WTC11 (cell line): ENCODE results near the gene HS6ST1.

Experiments
- ESRRA ChIP-seq: sonication (generic); formaldehyde crosslinking; IDR thresholded peaks from 2 replicates; pipeline ENCODE4 v1.8.1; 2022; ENCODE audit warnings: mild to moderate bottlenecking, missing genetic modification reagents, borderline replicate concordance
- KAT7 ChIP-seq: sonication (generic); formaldehyde crosslinking; IDR thresholded peaks from 2 replicates; pipeline ENCODE4 v1.8.1; 2023; ENCODE audit warnings: missing genetic modification reagents, mild to moderate bottlenecking, borderline replicate concordance
- ZNF121 ChIP-seq: sonication (generic); formaldehyde crosslinking; IDR thresholded peaks from 2 replicates; pipeline ENCODE4 v1.8.0; 2023; ENCODE audit warnings: missing genetic modification reagents
- ZNF263 ChIP-seq: sonication (generic); formaldehyde crosslinking; IDR thresholded peaks from 2 replicates; pipeline ENCODE4 v1.8.1; 2022; ENCODE audit warnings: low read depth, mild to moderate bottlenecking, moderate library complexity, missing genetic modification reagents
- ZNF416 ChIP-seq: fragments of 250-450 bp; sonication (Bioruptor Pico); IDR thresholded peaks from 2 replicates; pipeline ENCODE4 v1.9.0; 2021; ENCODE audit warnings: mild to moderate bottlenecking, inconsistent platforms
- TF ChIP-seq, protein P1 (sequence below): fragments of 200-600 bp; IDR thresholded peaks from 2 replicates; pipeline ENCODE4 v1.8.0; 2022; ENCODE audit warnings: antibody characterized with exemption
- TF ChIP-seq, protein P2 (sequence below): sonication (generic); formaldehyde crosslinking; IDR thresholded peaks from 2 replicates; pipeline ENCODE4 v1.8.1; 2023; ENCODE audit warnings: mild to moderate bottlenecking, missing genetic modification reagents, moderate library complexity
- TF ChIP-seq, protein P3 (sequence below): sonication (generic); formaldehyde crosslinking; IDR thresholded peaks from 2 replicates; pipeline ENCODE4 v1.8.1; 2022; ENCODE audit warnings: mild to moderate bottlenecking, missing genetic modification reagents, moderate library complexity, borderline replicate concordance

GRCh38 chr2:128317181-128317898 lies 1.3 kb downstream of the HS6ST1 start:
- TF ChIP-seq, protein P1, sequence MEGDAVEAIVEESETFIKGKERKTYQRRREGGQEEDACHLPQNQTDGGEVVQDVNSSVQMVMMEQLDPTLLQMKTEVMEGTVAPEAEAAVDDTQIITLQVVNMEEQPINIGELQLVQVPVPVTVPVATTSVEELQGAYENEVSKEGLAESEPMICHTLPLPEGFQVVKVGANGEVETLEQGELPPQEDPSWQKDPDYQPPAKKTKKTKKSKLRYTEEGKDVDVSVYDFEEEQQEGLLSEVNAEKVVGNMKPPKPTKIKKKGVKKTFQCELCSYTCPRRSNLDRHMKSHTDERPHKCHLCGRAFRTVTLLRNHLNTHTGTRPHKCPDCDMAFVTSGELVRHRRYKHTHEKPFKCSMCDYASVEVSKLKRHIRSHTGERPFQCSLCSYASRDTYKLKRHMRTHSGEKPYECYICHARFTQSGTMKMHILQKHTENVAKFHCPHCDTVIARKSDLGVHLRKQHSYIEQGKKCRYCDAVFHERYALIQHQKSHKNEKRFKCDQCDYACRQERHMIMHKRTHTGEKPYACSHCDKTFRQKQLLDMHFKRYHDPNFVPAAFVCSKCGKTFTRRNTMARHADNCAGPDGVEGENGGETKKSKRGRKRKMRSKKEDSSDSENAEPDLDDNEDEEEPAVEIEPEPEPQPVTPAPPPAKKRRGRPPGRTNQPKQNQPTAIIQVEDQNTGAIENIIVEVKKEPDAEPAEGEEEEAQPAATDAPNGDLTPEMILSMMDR, result no peak
- TF ChIP-seq ZNF416 (CRISPR knock-in tag), result no peak
- TF ChIP-seq ZNF263 (CRISPR knock-in tag), result no peak
- TF ChIP-seq ESRRA (CRISPR knock-in tag), result no peak
- TF ChIP-seq KAT7 (CRISPR knock-in tag), result no peak
- TF ChIP-seq ZNF121 (CRISPR knock-in tag), result no peak
- TF ChIP-seq, protein P2, sequence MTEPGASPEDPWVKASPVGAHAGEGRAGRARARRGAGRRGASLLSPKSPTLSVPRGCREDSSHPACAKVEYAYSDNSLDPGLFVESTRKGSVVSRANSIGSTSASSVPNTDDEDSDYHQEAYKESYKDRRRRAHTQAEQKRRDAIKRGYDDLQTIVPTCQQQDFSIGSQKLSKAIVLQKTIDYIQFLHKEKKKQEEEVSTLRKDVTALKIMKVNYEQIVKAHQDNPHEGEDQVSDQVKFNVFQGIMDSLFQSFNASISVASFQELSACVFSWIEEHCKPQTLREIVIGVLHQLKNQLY, result no peak
- TF ChIP-seq, protein P3, sequence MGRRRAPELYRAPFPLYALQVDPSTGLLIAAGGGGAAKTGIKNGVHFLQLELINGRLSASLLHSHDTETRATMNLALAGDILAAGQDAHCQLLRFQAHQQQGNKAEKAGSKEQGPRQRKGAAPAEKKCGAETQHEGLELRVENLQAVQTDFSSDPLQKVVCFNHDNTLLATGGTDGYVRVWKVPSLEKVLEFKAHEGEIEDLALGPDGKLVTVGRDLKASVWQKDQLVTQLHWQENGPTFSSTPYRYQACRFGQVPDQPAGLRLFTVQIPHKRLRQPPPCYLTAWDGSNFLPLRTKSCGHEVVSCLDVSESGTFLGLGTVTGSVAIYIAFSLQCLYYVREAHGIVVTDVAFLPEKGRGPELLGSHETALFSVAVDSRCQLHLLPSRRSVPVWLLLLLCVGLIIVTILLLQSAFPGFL (CRISPR knock-in tag), result no peak
